HL-60 (cell line): ENCODE data around the gene DIP2C.

Source experiments
- POLR2AphosphoS5 ChIP-seq: IDR thresholded peaks from 2 replicates; pipeline ENCODE4 v1.6.1; 2012; ENCODE audit warnings: low read depth
- TF ChIP-seq, protein P1 (sequence below): IDR thresholded peaks from one replicate; pipeline ENCODE4 v1.5.1; 2011; ENCODE audit warnings: low read length, control low read depth, inconsistent platforms; ENCODE audit not compliant: insufficient read depth
- TF ChIP-seq, protein P2 (sequence below): IDR thresholded peaks from 2 replicates; pipeline ENCODE4 v1.6.1; 2012; ENCODE audit warnings: low read depth; ENCODE audit not compliant: insufficient replicate concordance

DNA sequence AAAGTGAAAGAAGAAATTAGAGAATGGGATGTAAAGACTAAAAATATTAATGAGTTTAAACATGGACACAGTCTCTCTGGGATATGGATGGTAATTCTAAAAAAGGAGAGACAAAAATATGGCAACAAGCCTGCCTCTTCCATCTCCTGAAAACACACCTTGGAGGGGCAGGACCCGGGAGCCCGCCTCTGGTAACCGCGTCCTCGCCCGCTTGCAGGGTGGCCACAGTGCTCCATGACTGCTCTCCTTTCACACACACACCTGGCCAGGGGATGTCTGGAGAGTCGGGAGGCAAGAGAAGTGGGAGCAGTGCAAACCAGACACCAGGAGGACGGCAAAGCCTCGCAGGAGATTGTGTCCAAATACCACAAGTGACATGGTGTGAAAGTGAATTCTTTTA, 387.9 kb downstream of the DIP2C start:
- TF ChIP-seq, protein P1, sequence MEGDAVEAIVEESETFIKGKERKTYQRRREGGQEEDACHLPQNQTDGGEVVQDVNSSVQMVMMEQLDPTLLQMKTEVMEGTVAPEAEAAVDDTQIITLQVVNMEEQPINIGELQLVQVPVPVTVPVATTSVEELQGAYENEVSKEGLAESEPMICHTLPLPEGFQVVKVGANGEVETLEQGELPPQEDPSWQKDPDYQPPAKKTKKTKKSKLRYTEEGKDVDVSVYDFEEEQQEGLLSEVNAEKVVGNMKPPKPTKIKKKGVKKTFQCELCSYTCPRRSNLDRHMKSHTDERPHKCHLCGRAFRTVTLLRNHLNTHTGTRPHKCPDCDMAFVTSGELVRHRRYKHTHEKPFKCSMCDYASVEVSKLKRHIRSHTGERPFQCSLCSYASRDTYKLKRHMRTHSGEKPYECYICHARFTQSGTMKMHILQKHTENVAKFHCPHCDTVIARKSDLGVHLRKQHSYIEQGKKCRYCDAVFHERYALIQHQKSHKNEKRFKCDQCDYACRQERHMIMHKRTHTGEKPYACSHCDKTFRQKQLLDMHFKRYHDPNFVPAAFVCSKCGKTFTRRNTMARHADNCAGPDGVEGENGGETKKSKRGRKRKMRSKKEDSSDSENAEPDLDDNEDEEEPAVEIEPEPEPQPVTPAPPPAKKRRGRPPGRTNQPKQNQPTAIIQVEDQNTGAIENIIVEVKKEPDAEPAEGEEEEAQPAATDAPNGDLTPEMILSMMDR: no peak
- TF ChIP-seq POLR2AphosphoS5: no peak
- TF ChIP-seq, protein P2, sequence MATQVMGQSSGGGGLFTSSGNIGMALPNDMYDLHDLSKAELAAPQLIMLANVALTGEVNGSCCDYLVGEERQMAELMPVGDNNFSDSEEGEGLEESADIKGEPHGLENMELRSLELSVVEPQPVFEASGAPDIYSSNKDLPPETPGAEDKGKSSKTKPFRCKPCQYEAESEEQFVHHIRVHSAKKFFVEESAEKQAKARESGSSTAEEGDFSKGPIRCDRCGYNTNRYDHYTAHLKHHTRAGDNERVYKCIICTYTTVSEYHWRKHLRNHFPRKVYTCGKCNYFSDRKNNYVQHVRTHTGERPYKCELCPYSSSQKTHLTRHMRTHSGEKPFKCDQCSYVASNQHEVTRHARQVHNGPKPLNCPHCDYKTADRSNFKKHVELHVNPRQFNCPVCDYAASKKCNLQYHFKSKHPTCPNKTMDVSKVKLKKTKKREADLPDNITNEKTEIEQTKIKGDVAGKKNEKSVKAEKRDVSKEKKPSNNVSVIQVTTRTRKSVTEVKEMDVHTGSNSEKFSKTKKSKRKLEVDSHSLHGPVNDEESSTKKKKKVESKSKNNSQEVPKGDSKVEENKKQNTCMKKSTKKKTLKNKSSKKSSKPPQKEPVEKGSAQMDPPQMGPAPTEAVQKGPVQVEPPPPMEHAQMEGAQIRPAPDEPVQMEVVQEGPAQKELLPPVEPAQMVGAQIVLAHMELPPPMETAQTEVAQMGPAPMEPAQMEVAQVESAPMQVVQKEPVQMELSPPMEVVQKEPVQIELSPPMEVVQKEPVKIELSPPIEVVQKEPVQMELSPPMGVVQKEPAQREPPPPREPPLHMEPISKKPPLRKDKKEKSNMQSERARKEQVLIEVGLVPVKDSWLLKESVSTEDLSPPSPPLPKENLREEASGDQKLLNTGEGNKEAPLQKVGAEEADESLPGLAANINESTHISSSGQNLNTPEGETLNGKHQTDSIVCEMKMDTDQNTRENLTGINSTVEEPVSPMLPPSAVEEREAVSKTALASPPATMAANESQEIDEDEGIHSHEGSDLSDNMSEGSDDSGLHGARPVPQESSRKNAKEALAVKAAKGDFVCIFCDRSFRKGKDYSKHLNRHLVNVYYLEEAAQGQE: no peak
